GM12878 (cell line): ENCODE data around the gene SUGP2. TPM values are rescaled to one million over a fixed set of nuclear protein-coding genes. Genes with fewer than 3 reads are reported as not detected.
A peak's percentile ranks its signal among the peaks of the same experiment; 100 is the strongest.

ENCODE experiments used
- CREB1 ChIP-seq: IDR thresholded peaks from 2 replicates; pipeline ENCODE4 v1.6.1; 2012; ENCODE audit warnings: low read depth, mild to moderate bottlenecking, inconsistent platforms
- CREM ChIP-seq: IDR thresholded peaks from 2 replicates; pipeline ENCODE4 v1.6.1; 2014; ENCODE audit warnings: antibody characterized with exemption, low read depth
- FOS ChIP-seq: IDR thresholded peaks from 3 replicates; pipeline ENCODE4 v1.6.1; 2011; ENCODE audit warnings: borderline replicate concordance; ENCODE audit not compliant: insufficient read length; ENCODE audit errors: extremely low read depth
- FOXM1 ChIP-seq: IDR thresholded peaks from 2 replicates; pipeline ENCODE4 v1.6.1; 2012; ENCODE audit warnings: low read depth, mild to moderate bottlenecking, inconsistent platforms, low read length, moderate library complexity
- IRF3 ChIP-seq: fragments of 450-650 bp; IDR thresholded peaks from 2 replicates; pipeline ENCODE4 v1.6.1; 2014; ENCODE audit warnings: mild to moderate bottlenecking
- MEF2A ChIP-seq: IDR thresholded peaks from 2 replicates; pipeline ENCODE4 v1.6.1; 2011; ENCODE audit warnings: low read depth, mild to moderate bottlenecking, low read length, moderate library complexity; ENCODE audit not compliant: insufficient read depth
- MXI1 ChIP-seq: fragments of 150-350 bp; IDR thresholded peaks from 2 replicates; pipeline ENCODE4 v1.6.1; 2011; ENCODE audit warnings: low read depth, mild to moderate bottlenecking, inconsistent platforms, low read length, improper control_type of control experiment
- MYC ChIP-seq: IDR thresholded peaks from 2 replicates; pipeline ENCODE4 v1.6.1; 2011; ENCODE audit warnings: mild to moderate bottlenecking, low read length, moderate library complexity, inconsistent platforms; ENCODE audit not compliant: insufficient read depth, insufficient replicate concordance, insufficient read length, severe bottlenecking
- NRF1 ChIP-seq: conservative IDR thresholded peaks from 2 replicates; pipeline ENCODE4 v1.6.1; 2011; ENCODE audit warnings: mild to moderate bottlenecking, low read depth, low read length, improper control_type of control experiment
- SP1 ChIP-seq: IDR thresholded peaks from one replicate; pipeline ENCODE4 v1.6.1; 2011; ENCODE audit warnings: low read depth, low read length
- SPI1 ChIP-seq: IDR thresholded peaks from 2 replicates; pipeline ENCODE4 v1.6.1; 2011; ENCODE audit warnings: low read depth, mild to moderate bottlenecking, low read length, moderate library complexity, borderline replicate concordance; ENCODE audit not compliant: insufficient read depth
- TAF1 ChIP-seq: IDR thresholded peaks from 2 replicates; pipeline ENCODE4 v1.6.1; 2011; ENCODE audit warnings: mild to moderate bottlenecking, low read depth, low read length, borderline replicate concordance
- TBL1XR1 ChIP-seq: IDR thresholded peaks from 2 replicates; pipeline ENCODE4 v1.6.1; 2012; ENCODE audit warnings: low read depth, low read length, improper control_type of control experiment
- TCF7 ChIP-seq: IDR thresholded peaks from 2 replicates; pipeline ENCODE4 v1.6.1; 2014; ENCODE audit warnings: antibody characterized with exemption, borderline replicate concordance
- USF1 ChIP-seq: IDR thresholded peaks from 2 replicates; pipeline ENCODE4 v1.6.1; 2011; ENCODE audit warnings: borderline replicate concordance, low read depth, mild to moderate bottlenecking, moderate library complexity, mixed read lengths, low read length; ENCODE audit not compliant: insufficient read depth; ENCODE audit errors: extremely low read length
- WRNIP1 ChIP-seq: IDR thresholded peaks from 2 replicates; pipeline ENCODE4 v1.6.1; 2011; ENCODE audit warnings: low read depth, low read length, improper control_type of control experiment, borderline replicate concordance
- ZBED1 ChIP-seq: IDR thresholded peaks from 2 replicates; pipeline ENCODE4 v1.6.1; 2016; ENCODE audit warnings: borderline replicate concordance
- polyA plus RNA-seq, 11 experiments: library from polyadenylated mRNA; depleted of rRNA in 4 of 11; unstranded in 6 of 11; stranded (reverse) in 5 of 11; fragments of >200 nt; fragmentation: Nextera tagmentation in 4 of 11; fragmentation: Illumina TruSeq in 1 of 11; extraction: Ambion mirVana in 4 of 11; extraction: Trizol in 1 of 11; gene quantifications; 1 replicate in 1 of 11; 2 replicates in 10 of 11; pipeline versions ENCODE4 v1.2.1 to v1.2.3, GENCODE V29; 2011 to 2016; ENCODE audit warnings: inconsistent platforms in 2 of 11, missing spikeins in 2 of 11, low read depth in 1 of 11
- total RNA-seq, 4 experiments: library from RNA; depleted of rRNA in 3 of 4; stranded (reverse); fragments of >200 nt in 3 of 4; fragmentation: Illumina TruSeq in 1 of 4; extraction: Trizol in 1 of 4; gene quantifications; 2 replicates each; pipeline versions ENCODE4 v1.2.1 to v1.2.3, GENCODE V29; 2013 to 2021
- TF ChIP-seq, protein P1 (sequence below): fragments of 450-650 bp; IDR thresholded peaks from 2 replicates; pipeline ENCODE4 v1.6.1; 2017; ENCODE audit warnings: low read depth, mild to moderate bottlenecking, moderate library complexity
- TF ChIP-seq, protein P2 (sequence below): IDR thresholded peaks from 2 replicates; pipeline ENCODE4 v1.6.1; 2012; ENCODE audit warnings: low read depth, low read length, improper control_type of control experiment
- TF ChIP-seq, protein P3 (sequence below): fragments of 150-350 bp; IDR thresholded peaks from 2 replicates; pipeline ENCODE4 v1.6.1; 2016; ENCODE audit warnings: low read depth, low read length

The SUGP2 gene
- total and polyA plus RNA-seq, 10 of the 15 experiments (the other 5 are each of a cell fraction or from before 2014, with no cell fraction given) = 15.0 to 120 (median 57.2) TPM

- TF ChIP-seq, protein P1, sequence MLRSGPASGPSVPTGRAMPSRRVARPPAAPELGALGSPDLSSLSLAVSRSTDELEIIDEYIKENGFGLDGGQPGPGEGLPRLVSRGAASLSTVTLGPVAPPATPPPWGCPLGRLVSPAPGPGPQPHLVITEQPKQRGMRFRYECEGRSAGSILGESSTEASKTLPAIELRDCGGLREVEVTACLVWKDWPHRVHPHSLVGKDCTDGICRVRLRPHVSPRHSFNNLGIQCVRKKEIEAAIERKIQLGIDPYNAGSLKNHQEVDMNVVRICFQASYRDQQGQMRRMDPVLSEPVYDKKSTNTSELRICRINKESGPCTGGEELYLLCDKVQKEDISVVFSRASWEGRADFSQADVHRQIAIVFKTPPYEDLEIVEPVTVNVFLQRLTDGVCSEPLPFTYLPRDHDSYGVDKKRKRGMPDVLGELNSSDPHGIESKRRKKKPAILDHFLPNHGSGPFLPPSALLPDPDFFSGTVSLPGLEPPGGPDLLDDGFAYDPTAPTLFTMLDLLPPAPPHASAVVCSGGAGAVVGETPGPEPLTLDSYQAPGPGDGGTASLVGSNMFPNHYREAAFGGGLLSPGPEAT = no peak
- TF ChIP-seq NRF1 = peak; percentile 36; the same call in 1 of the 2 replicates
- TF ChIP-seq MYC = no peak
- TF ChIP-seq FOXM1 = no peak
- TF ChIP-seq TAF1 = 0 out of 2 replicates have a peak, but pooled peaks have one; percentile 31
- no peak for TF ChIP-seq TBL1XR1
- TF ChIP-seq CREB1 = peak; percentile 79
- TF ChIP-seq USF1 = peak; percentile 28
- TF ChIP-seq ZBED1 = no peak
- peak; percentile 54; the same call in 1 of the 2 replicates for TF ChIP-seq IRF3
- no peak for TF ChIP-seq MEF2A
- no peak for TF ChIP-seq TCF7
- 0 out of 2 replicates have a peak, but pooled peaks have one; percentile 32 for TF ChIP-seq MXI1
- TF ChIP-seq, protein P2, sequence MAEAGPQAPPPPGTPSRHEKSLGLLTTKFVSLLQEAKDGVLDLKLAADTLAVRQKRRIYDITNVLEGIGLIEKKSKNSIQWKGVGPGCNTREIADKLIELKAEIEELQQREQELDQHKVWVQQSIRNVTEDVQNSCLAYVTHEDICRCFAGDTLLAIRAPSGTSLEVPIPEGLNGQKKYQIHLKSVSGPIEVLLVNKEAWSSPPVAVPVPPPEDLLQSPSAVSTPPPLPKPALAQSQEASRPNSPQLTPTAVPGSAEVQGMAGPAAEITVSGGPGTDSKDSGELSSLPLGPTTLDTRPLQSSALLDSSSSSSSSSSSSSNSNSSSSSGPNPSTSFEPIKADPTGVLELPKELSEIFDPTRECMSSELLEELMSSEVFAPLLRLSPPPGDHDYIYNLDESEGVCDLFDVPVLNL = no peak
- TF ChIP-seq, protein P3, sequence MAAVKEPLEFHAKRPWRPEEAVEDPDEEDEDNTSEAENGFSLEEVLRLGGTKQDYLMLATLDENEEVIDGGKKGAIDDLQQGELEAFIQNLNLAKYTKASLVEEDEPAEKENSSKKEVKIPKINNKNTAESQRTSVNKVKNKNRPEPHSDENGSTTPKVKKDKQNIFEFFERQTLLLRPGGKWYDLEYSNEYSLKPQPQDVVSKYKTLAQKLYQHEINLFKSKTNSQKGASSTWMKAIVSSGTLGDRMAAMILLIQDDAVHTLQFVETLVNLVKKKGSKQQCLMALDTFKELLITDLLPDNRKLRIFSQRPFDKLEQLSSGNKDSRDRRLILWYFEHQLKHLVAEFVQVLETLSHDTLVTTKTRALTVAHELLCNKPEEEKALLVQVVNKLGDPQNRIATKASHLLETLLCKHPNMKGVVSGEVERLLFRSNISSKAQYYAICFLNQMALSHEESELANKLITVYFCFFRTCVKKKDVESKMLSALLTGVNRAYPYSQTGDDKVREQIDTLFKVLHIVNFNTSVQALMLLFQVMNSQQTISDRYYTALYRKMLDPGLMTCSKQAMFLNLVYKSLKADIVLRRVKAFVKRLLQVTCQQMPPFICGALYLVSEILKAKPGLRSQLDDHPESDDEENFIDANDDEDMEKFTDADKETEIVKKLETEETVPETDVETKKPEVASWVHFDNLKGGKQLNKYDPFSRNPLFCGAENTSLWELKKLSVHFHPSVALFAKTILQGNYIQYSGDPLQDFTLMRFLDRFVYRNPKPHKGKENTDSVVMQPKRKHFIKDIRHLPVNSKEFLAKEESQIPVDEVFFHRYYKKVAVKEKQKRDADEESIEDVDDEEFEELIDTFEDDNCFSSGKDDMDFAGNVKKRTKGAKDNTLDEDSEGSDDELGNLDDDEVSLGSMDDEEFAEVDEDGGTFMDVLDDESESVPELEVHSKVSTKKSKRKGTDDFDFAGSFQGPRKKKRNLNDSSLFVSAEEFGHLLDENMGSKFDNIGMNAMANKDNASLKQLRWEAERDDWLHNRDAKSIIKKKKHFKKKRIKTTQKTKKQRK = 0 out of 2 replicates have a peak, but pooled peaks have one; percentile 31
- TF ChIP-seq WRNIP1 = 0 out of 2 replicates have a peak, but pooled peaks have one; percentile 73
- TF ChIP-seq FOS = no peak
- TF ChIP-seq SP1 = peak; percentile 91
- TF ChIP-seq CREM = 0 out of 2 replicates have a peak, but pooled peaks have one; percentile 49
- no peak for TF ChIP-seq SPI1
Observed at GRCh38 chr19:19032420-19033175, 719 bp downstream of the SUGP2 start (continued).
